Panc1 (cell line): ENCODE measurements around the gene SV2C. TPM values are rescaled to one million over a fixed set of nuclear protein-coding genes. Genes with fewer than 3 reads are reported as not detected.

Source experiments
- ATAC-seq: fragments of 200-7000 bp; cut with Tn5 transposase; 2 replicates; pipeline ENCODE4 v1.9.1; 2020; ENCODE audit warnings: mild to moderate bottlenecking, moderate library complexity
- BruUV-seq: library from RNA; stranded (reverse); fragments of 400-500 nt; replicated peaks from 2 replicates; lab custom pipeline; 2021; lab: Mats Ljungman, UMichigan
- CTCF ChIA-PET: fragments of 300-600 bp; sonication (Branson Sonifier 250); formaldehyde crosslinking; loops from one replicate; lab custom pipeline; 2022; ENCODE audit warnings: antibody characterized with exemption; lab: Charles Lee
- POLR2A ChIA-PET: fragments of 300-600 bp; sonication (Branson Sonifier 250); formaldehyde crosslinking; loops from one replicate; lab custom pipeline; 2022; ENCODE audit warnings: antibody characterized with exemption; lab: Charles Lee
- DNase-seq: peaks from one replicate; pipeline ENCODE4 v3.0.0-alpha.2; 2010; ENCODE audit warnings: low read depth, low spot score
- H3K27ac ChIP-seq: 2 replicates; pipeline ENCODE4 v1.5.1; 2011; ENCODE audit warnings: mild to moderate bottlenecking, low read length, inconsistent platforms
- H3K27me3 ChIP-seq: fragments of 200-500 bp; sonication (Bioruptor generic); 2 replicates; pipeline ENCODE4 v1.6.0; 2014; ENCODE audit warnings: low read length, inconsistent platforms; ENCODE audit not compliant: control insufficient read depth, insufficient read depth
- H3K36me3 ChIP-seq: fragments of 200-500 bp; sonication (Bioruptor generic); 2 replicates; pipeline ENCODE4 v1.5.1; 2014; ENCODE audit warnings: inconsistent platforms, mild to moderate bottlenecking, low read length, moderate library complexity; ENCODE audit not compliant: control insufficient read depth, insufficient read depth
- H3K4me1 ChIP-seq: 2 replicates; pipeline ENCODE4 v1.5.1; 2011; ENCODE audit warnings: inconsistent platforms, mild to moderate bottlenecking, low read length, moderate library complexity; ENCODE audit not compliant: control insufficient read depth, insufficient read depth
- H3K4me3 ChIP-seq, 2 experiments: 2 replicates each; pipeline ENCODE4 v1.5.1; 2011 to 2012; ENCODE audit warnings: low read depth in 2 of 2, low read length in 2 of 2, mild to moderate bottlenecking in 2 of 2, inconsistent platforms in 1 of 2, moderate library complexity in 1 of 2
- H3K9me3 ChIP-seq: fragments of 200-500 bp; sonication (Bioruptor generic); 2 replicates; pipeline ENCODE4 v1.5.1; 2014; ENCODE audit warnings: low read depth, mild to moderate bottlenecking, inconsistent platforms, low read length, moderate library complexity; ENCODE audit not compliant: control insufficient read depth, insufficient read depth
- CTCF ChIP-seq: fragments of 450-650 bp; IDR thresholded peaks from 2 replicates; pipeline ENCODE4 v1.5.1; 2017; ENCODE audit warnings: mild to moderate bottlenecking
- POLR2AphosphoS5 ChIP-seq: IDR thresholded peaks from 2 replicates; pipeline ENCODE4 v1.6.1; 2012; ENCODE audit warnings: mild to moderate bottlenecking, low read depth, low read length, moderate library complexity
- REST ChIP-seq, 2 experiments: IDR thresholded peaks; 2 replicates each; pipeline ENCODE4 v1.6.1; 2011 to 2012; ENCODE audit warnings: low read depth in 2 of 2, control low read depth in 1 of 2, low read length in 1 of 2, mild to moderate bottlenecking in 1 of 2, moderate library complexity in 1 of 2; ENCODE audit not compliant: insufficient read depth in 1 of 2
- SIN3A ChIP-seq: IDR thresholded peaks from 2 replicates; pipeline ENCODE4 v1.6.1; 2012; ENCODE audit warnings: low read depth, mild to moderate bottlenecking, low read length, moderate library complexity, borderline replicate concordance; ENCODE audit not compliant: insufficient read depth
- TCF7L2 ChIP-seq: IDR thresholded peaks from 2 replicates; pipeline ENCODE4 v1.6.1; 2011; ENCODE audit warnings: mild to moderate bottlenecking, low read depth, low read length, inconsistent platforms
- in situ Hi-C: cut with HindIII; loops from 2 replicates; pipeline ENCODE4 v1.10.0; 2016; ENCODE audit warnings: low sequenced_read_pairs, low pct_unique_long_range_greater_than_20kb
- intact Hi-C: fragments of 100-400 bp; cut with micrococcal nuclease; formaldehyde crosslinking; loops from one replicate; pipeline ENCODE4 v1.10.0; 2022; ENCODE audit not compliant: unreplicated experiment
- total RNA-seq: library from RNA; stranded (reverse); gene quantifications from one replicate; pipeline ENCODE4 v1.2.1, GENCODE V29; 2021; ENCODE audit not compliant: unreplicated experiment

SV2C gene
- total RNA-seq, 1 experiment from 2014 or later: not detected

GRCh38 chr5:76209297-76209696 lies 126.1 kb downstream of the SV2C start:
- no peaks in the 10 kb centered on the region for H3K4me1 ChIP-seq
- in situ Hi-C loops (no loop called here), intact Hi-C loops (no loop called here)
- no peak overlapping the region for H3K4me3 ChIP-seq
- TF ChIP-seq CTCF (peak; percentile 39; the same call in 1 of the 2 replicates), SIN3A (no peak)
- peaks cover 12% of the 10 kb centered on the region for H3K27me3 ChIP-seq
- BruUV-seq: no TSS peak
- ChIA-PET CTCF (interaction anchor here (0.5 to 1.3 kb wide), 4 partner anchors 34 to 834 kb away, joined by 3 to 4 read pairs (median 3); no protein-coding TSS in a partner anchor), POLR2A (no interaction called here)
- no peak for ATAC-seq
- DNase-seq: no peak
- H3K36me3 ChIP-seq: no peaks in the 10 kb centered on the region
- no peak overlapping the region for H3K27ac ChIP-seq
- no peaks in the 10 kb centered on the region for H3K9me3 ChIP-seq

GRCh38 chr5:76210946-76211345 lies 127.8 kb downstream of the SV2C start:
- ChIA-PET CTCF (interaction anchor here (0.9 kb wide), 1 partner anchor 483 kb away, joined by 6 read pairs; no protein-coding TSS in a partner anchor), POLR2A (no interaction called here)
- Histone ChIP-seq H3K9me3 (no peaks in the 10 kb centered on the region), H3K4me1 (no peaks in the 10 kb centered on the region), H3K36me3 (no peaks in the 10 kb centered on the region), H3K27ac (no peak overlapping the region), H3K27me3 (peaks cover 11% of the 10 kb centered on the region), H3K4me3 (no peak overlapping the region)
- TF ChIP-seq REST (IDR thresholded peaks at IDR 0.05; ENCODE audit: insufficient read depth in 1 of 2, low read depth in 2 of 2, low read length in 1 of 2) (no peak), TCF7L2 (no peak), SIN3A (no peak), POLR2AphosphoS5 (no peak), CTCF (no peak)
- in situ Hi-C loops: no loop called here
- ATAC-seq (no peak), DNase-seq (no peak)
- intact Hi-C loops: no loop called here
- BruUV-seq: no TSS peak

GRCh38 chr5:76213858-76214257 lies 130.7 kb downstream of the SV2C start:
- in situ Hi-C loops (no loop called here), intact Hi-C loops (no loop called here)
- Histone ChIP-seq H3K27ac (no peak overlapping the region), H3K27me3 (peaks cover 11% of the 10 kb centered on the region), H3K9me3 (no peaks in the 10 kb centered on the region), H3K4me1 (no peaks in the 10 kb centered on the region), H3K4me3 (no peak overlapping the region), H3K36me3 (no peaks in the 10 kb centered on the region)
- ChIA-PET CTCF (no interaction called here), POLR2A (no interaction called here)
- TF ChIP-seq POLR2AphosphoS5 (no peak), CTCF (no peak)
- DNase-seq: no peak
- ATAC-seq: no peak
- no TSS peak for BruUV-seq
